ENCODE data around the gene PCDHGC4.

PCDHGC4 gene

DNA sequence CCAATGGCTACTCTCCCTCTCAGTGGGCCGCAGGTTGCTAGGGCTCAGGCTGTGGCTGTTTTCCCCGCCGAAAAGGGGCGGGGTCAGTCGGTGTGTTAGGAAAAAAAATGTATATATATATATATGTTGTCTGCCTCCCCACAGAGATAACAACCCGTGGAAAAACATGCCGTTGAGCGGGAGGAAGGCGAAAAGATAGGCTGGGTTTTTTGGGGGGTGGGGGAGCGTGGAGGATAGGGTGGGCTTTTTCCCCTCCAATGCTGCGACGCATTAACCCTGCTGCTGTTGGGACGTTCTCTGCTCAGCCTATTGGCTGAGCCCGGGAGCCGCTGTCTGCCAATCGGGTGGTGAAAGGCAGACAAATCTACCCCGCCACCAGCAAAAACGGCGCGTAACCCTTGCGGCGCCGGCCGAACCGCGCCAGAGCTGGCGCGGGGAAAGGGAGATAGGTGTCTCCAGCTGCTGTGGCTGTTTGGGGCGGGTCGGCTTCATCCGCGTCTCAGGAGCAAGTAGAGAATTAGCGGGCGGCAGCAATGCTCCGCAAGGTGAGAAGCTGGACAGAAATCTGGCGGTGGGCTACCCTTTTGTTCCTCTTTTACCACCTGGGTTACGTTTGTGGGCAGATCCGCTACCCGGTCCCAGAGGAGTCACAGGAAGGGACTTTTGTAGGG, at the start of gene PCDHGC4:
PCDHGC4 (plus strand) TSS at position 390 of the 671 bp plus-strand sequence; CDS start at position 534, 144 bp downstream.
- peak; percentile 87 for DNase-seq

DNA sequence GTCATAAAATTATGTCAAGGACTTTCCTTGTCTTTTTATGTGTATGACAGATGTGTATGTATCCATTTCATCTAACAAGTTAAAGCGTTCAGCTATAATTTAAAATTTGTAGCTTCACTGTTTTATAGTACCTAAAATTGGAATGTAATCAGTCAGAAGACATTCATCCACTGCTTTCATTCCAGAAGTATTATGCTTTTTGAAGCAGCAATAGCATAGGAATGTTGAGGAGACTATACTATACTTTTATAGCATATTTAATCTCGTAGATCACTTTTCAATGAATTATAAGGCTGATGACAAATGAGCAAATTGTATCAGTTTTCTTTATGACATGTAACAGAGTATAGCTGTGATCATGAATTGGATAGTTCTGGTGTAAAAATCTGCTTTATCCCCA, 47.6 kb upstream of the PCDHGC4 start:
- no peak for DNase-seq

DNA sequence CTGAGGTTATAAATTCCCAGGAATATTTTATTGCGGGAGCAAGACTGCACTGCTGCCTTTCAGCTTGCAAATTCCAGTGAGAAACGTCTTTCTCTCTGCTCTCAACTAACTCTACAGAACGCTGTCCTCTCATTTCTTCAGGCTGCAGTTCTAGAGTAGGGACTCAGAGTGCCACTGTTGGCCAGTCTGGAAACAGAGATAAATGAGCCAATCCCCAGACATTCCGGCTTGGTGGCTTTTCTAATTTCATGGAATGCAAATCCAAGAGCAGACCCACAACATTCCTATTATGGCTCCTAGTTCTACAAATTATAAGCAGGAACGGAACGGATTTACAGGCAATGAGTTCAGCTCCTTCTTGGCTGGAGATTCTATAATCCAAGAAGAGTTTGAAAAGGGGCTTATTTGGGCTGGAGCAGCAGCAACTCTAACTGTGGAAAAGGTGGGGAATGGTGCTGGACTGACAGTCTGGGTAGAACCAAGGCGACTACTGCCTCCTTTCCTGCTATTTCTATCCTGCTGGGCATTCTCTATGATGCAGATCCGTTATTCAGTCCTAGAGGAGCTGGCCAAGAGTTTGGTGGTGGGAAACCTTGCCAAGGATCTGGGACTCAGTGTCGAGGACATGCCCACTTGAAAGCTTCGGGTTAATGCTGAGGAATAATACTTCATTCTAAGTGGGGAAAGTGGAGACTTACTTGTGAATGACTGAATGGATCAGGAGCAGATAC, 45.3 kb upstream of the PCDHGC4 start:
- no peak for DNase-seq

DNA sequence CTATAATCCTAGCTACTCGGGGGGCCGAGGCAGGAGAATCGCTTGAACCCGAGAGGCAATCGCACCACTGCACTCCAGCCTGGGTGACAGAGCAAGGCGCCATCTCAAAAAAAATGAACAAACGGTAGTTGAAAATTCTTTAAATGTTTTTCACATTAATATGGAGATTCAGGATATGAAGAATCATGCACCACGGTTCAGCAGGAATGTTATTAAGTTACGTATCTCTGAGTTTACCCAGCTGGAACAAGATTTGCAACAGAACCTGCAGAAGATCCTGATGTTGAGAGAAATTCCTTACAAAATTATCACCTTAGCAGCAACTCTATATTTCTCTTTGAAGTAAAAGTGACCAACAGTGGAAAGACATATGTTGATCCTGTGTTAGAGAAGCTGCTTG, 44.5 kb upstream of the PCDHGC4 start:
- no peak for DNase-seq

DNA sequence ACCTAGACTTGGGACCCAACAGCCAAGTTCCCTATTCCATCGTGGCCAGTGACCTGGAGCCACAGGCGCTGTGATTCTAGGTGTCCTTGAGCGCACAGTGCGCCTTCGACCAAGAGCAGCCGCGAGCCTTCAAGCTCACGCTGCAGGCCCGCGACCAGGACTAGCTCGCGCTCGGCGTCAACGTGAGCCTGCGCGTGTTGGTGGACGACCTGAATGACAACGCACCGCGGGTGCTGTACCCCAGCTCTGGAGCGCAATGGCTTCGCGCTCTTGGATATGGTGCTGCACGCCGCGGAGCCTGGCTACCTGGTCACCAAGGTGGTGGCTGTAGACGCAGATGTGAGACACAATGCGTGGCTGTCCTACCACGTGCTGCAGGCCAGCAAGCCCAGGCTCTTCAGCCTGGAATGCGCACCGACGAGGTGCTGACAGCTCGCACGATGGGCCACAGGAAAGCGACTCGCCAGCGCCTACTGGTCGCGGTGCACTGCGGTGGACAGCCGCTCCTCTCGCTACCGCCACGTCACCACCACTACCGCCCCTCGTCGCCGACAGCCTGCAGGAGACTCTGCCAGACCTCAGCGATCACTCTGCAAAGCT, 43.2 kb upstream of the PCDHGC4 start:
- DNase-seq, result no peak

DNA sequence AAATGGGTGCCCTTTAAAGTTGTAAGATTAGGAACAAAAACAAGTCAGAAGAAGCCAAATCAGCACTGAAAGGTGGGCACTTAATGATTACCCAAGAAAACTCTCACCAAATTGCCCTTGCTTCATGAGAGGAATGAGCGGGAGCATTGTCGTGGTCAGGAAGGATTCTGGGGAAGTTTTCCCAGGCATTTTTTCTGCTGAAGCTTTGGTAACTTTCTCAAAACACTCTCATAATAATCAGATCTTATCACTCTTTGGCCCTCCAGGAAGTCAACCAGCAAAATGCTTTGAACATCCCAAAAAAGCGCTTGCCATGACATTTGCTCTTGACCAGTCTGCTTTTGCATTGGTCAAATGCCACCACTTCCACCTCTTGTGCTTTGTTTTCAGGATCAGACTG, 19.5 kb upstream of the PCDHGC4 start:
- no peak for DNase-seq

DNA sequence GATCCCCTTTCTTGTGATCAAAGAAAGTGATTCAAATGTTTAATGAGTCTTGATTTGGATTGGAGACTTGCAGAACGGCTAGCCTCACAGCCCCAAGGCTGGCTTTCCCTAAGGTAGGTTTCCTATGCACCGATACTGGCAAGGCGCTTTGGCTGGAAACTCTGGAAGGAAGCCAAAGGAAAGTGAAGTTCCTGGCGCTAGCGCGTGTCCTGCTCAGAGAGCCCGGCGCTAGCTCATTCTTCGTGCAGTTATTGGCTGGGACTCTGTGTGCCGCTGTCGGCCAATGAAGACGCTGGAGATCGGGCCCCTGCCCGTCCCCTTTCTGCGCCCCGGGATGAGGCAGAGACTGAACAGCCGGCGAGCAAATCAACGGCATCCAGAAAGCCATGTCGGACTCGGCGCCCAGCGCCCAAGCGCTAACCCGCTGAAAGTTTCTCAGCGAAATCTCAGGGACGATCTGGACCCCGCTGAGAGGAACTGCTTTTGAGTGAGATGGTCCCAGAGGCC, 9.2 kb upstream of the PCDHGC4 start, which contains the start of gene PCDHGC3:
PCDHGC3 (plus strand) TSS at position 342 of the 507 bp plus-strand sequence; CDS start at position 493, 151 bp downstream.
- DNase-seq, result peak; percentile 96

DNA sequence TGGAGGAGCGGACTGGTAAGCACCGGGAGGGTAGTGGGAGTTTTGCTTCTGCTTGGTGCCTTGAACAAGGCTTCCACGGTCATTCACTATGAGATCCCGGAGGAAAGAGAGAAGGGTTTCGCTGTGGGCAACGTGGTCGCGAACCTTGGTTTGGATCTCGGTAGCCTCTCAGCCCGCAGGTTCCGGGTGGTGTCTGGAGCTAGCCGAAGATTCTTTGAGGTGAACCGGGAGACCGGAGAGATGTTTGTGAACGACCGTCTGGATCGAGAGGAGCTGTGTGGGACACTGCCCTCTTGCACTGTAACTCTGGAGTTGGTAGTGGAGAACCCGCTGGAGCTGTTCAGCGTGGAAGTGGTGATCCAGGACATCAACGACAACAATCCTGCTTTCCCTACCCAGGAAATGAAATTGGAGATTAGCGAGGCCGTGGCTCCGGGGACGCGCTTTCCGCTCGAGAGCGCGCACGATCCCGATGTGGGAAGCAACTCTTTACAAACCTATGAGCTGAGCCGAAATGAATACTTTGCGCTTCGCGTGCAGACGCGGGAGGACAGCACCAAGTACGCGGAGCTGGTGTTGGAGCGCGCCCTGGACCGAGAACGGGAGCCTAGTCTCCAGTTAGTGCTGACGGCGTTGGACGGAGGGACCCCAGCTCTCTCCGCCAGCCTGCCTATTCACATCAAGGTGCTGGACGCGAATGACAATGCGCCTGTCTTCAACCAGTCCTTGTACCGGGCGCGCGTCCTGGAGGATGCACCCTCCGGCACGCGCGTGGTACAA, 8.5 kb upstream of the PCDHGC4 start:
- peak; percentile 92 for DNase-seq

DNA sequence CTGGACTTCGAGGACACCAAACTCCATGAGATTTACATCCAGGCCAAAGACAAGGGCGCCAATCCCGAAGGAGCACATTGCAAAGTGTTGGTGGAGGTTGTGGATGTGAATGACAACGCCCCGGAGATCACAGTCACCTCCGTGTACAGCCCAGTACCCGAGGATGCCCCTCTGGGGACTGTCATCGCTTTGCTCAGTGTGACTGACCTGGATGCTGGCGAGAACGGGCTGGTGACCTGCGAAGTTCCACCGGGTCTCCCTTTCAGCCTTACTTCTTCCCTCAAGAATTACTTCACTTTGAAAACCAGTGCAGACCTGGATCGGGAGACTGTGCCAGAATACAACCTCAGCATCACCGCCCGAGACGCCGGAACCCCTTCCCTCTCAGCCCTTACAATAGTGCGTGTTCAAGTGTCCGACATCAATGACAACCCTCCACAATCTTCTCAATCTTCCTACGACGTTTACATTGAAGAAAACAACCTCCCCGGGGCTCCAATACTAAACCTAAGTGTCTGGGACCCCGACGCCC, 7.7 kb upstream of the PCDHGC4 start:
- peak; percentile 69 for DNase-seq

DNA sequence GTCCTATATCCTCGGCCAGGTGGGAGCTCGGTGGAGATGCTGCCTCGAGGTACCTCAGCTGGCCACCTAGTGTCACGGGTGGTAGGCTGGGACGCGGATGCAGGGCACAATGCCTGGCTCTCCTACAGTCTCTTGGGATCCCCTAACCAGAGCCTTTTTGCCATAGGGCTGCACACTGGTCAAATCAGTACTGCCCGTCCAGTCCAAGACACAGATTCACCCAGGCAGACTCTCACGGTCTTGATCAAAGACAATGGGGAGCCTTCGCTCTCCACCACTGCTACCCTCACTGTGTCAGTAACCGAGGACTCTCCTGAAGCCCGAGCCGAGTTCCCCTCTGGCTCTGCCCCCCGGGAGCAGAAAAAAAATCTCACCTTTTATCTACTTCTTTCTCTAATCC, 7.0 kb upstream of the PCDHGC4 start:
- DNase-seq, result peak; percentile 60

DNA sequence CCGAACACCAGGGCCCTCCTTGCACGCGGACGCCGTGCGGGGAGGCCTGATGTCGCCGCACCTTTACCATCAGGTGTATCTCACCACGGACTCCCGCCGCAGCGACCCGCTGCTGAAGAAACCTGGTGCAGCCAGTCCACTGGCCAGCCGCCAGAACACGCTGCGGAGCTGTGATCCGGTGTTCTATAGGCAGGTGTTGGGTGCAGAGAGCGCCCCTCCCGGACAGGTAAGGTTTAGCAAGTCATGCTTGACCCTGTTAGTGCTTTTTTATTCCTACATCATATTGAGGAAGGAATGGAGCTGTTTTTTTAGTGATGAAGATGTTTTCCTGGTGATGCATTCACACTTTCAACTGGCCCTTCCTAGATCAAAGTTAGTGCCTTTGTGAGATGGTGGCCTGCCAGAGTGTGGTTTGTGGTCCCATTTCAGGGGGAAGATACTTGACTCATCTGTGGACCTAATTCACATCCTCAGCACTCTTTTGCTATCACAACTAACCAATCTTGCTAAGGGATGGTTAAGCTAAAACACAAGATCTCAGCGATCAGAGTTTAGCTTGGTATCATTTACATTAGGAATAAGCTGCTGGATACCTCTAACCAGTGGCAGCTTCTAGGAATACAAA, 6.4 kb upstream of the PCDHGC4 start:
- DNase-seq, result no peak

DNA sequence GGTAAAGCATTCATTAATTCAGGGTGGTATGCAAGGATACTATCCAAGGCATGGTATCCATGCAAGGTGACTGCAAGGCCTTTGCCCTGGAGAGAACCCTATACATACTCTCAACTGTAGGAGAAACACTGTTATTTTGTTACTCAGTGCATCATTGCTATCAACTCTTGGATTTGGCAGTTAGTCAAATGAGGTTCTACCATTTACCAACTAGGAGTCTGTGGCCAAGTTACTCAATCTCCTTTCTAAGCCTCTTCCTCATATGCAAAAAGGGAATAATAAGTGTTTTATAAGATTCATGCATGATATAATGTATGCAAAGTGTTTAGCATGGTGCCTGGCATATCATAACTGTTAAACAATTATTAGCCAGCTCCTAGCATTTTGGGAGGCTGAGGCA, 5.1 kb upstream of the PCDHGC4 start:
- no peak for DNase-seq

DNA sequence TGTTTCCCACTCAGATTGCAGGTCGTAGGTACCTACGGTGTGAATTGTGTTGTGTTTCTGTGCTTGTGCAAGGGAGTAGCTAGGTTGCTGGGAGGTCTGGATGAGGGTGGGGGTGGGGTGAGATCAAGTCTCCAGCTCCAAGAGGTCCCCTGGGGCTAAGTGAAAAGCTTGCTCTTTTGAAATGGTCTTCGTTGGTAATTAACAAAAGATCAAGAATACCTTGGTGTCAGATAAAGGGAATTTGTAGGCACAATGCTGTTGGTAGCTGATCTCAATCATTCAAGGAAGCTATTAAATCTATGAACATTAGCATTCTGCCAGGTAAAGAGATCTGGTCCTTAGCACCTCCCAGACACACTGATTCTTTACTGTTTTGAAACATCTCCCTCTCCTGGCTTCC, 928 bp upstream of the PCDHGC4 start:
- peak; percentile 57 for DNase-seq

DNA sequence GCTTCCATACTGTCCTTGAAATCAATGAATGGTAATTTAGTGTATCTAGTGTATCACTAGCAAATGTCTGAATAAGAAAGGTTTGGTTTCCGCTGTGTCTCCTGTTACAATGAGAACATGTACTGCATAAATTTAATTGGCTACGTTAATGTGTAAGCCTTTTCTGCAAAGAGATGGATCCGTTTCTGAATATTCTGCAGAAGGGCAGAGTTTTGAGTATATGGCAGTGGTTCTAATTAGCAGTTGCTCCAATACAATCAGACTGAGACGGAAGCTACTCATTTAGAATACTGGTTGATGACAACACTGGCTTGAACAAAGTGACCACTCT, 555 bp upstream of the PCDHGC4 start:
- DNase-seq, result no peak

DNA sequence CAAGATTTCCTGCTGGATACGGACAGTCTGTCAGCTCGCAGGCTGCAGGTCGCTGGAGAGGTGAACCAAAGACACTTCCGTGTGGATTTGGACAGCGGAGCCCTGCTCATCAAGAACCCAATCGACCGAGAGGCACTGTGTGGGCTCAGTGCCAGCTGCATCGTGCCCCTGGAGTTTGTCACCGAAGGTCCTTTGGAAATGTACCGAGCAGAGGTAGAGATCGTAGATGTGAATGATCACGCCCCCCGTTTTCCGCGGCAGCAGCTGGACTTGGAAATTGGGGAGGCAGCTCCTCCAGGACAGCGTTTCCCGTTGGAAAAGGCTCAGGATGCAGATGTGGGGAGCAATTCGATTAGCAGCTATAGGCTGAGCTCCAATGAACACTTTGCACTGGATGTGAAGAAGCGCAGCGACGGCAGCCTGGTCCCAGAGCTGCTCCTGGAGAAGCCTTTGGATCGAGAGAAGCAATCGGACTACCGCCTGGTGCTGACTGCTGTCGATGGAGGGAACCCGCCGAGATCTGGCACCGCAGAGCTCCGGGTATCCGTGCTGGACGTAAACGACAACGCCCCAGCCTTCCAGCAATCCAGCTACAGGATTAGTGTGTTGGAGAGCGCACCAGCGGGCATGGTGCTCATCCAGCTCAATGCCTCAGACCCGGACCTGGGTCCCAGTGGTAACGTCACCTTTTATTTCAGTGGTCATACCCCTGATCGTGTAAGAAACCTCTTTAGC, 658 bp downstream of the PCDHGC4 start:
- no peak for DNase-seq

DNA sequence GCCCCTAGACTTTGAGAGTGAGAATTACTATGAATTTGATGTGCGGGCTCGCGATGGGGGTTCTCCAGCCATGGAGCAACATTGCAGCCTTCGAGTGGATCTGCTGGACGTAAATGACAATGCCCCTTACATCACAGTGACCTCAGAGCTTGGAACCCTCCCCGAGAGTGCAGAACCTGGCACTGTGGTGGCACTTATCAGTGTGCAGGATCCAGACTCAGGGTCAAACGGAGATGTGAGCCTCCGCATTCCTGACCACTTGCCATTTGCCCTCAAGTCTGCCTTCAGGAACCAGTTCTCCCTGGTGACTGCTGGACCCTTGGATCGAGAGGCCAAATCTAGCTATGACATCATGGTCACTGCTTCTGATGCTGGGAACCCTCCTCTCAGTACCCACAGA, 1.3 kb downstream of the PCDHGC4 start:
- no peak for DNase-seq

DNA sequence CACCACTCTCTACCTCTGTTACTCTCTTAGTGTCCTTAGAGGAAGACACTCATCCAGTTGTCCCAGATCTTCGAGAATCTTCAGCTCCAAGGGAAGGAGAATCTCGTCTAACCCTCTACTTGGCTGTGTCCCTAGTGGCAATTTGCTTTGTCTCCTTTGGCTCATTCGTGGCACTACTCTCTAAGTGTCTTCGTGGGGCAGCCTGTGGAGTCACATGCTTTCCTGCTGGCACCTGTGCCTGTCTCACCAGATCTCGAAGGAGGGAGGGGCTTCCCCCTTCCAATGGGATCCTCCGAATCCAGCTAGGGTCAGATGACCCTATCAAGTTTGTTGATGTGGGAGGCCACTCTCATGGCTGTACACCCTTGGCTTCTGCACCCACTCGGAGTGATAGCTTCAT, 2.3 kb downstream of the PCDHGC4 start:
- DNase-seq, result no peak

DNA sequence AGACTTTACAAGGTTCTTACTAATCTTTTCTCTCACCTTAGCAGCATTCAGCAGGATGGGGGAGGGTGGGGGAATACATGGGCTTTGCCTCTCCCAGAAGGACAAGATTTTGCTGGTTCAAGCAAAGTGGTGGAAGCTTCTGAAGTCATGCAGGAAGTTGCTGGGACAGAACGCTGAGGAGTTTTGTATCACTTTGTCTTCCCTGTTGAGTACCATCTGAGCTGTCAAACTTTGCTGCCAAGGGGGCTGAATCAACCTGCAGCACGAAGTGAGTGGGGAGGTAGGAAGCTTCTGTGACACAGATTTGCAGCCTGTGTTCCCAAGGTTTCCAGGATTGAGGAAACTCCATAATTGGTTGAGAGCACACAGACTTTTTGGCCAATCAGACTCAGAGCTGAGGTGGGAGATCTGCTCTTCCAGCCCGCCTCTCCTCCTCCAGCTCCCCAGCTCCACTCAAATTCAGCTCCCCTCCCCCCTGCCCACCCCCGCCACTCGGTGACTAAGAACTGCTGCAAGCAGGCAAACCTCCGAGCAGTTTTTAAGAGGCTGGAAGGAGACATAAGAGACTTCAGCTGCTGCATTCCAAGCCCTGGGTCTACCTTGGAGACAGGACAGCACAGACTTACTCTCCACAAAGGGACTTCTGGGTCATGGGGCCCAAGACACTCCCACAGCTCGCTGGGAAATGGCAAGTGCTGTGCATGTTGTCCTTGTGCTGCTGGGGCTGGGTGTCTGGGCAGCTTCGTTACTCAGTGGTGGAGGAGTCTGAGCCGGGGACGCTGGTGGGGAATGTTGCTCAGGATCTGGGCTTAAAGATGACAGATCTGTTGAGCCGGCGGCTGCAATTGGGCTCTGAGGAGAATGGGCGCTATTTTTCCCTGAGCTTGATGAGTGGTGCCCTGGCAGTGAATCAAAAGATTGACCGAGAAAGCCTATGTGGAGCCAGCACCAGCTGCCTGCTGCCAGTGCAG, 4.0 kb downstream of the PCDHGC4 start, which contains the start of gene PCDHGC5:
PCDHGC5 (plus strand) TSS at position 491 of the 971 bp plus-strand sequence; CDS start at position 651, 160 bp downstream.
- DNase-seq, result no peak

DNA sequence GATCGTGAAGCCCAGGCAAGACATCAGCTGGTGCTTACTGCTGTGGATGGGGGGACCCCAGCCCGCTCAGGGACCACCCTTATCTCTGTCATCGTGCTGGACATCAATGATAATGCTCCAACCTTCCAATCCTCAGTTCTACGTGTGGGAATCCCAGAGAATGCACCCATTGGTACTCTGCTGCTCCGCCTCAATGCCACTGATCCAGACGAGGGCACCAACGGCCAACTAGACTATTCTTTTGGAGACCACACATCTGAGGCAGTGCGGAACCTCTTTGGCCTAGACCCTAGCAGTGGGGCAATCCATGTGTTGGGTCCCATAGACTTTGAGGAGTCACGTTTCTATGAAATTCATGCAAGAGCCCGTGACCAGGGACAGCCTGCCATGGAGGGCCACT, 5.0 kb downstream of the PCDHGC4 start:
- DNase-seq, result no peak

DNA sequence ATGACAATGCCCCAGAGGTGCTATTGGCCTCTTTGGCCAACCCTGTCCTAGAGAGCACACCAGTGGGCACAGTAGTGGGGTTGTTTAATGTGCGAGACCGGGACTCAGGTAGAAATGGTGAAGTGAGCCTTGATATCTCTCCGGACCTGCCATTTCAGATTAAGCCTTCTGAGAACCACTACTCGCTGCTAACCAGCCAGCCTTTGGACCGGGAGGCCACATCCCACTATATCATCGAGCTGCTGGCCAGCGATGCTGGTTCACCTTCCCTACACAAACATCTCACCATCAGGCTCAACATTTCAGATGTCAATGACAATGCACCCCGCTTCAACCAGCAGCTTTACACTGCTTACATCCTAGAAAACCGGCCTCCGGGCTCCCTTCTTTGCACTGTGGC, 5.4 kb downstream of the PCDHGC4 start:
- no peak for DNase-seq
